Pancreas (tissue), 10 donors: Measurements from ENCODE around the gene IL5RA. TPM values are rescaled to one million over a fixed set of nuclear protein-coding genes. Genes with fewer than 3 reads are reported as not detected.
A peak's percentile ranks its signal among the peaks of the same experiment; 100 is the strongest.

Experiments
- ATAC-seq, 4 donors: fragments of 200-7000 bp; cut with Tn5 transposase; one replicate each; pipeline versions ENCODE4 v1.8.0 to v1.9.1; 2020; ENCODE audit warnings: mild to moderate bottlenecking in 4 of 4, moderate library complexity in 4 of 4
- DNase-seq, 6 donors: peaks; one replicate each; pipeline ENCODE4 v3.0.0-alpha.2; 2020
- FAIRE-seq: peaks from 2 replicates; lab custom pipeline; 2012; peaks lifted over from hg19 to GRCh38; lab: Jason Lieb, UNC
- H3K27ac ChIP-seq, 4 donors: fragments of 200-600 bp; sonication (generic); 1 replicate in 3 of 4; 2 replicates in 1 of 4; pipeline versions ENCODE4 v1.5.0 to v1.8.0; 2020
- H3K27me3 ChIP-seq, 4 donors: fragments of 200-600 bp; one replicate each; pipeline ENCODE4 v1.8.0; 2021
- H3K36me3 ChIP-seq, 3 donors: fragments of 200-600 bp; sonication (generic) in 1 of 3; one replicate each; pipeline versions ENCODE4 v1.5.0 to v1.8.0; 2020 to 2021
- H3K4me1 ChIP-seq, 3 donors: fragments of 200-600 bp; one replicate each; pipeline ENCODE4 v1.8.0; 2021
- H3K4me3 ChIP-seq, 4 donors: fragments of 200-600 bp; sonication (generic) in 2 of 4; one replicate each; pipeline versions ENCODE4 v1.5.0 to v1.8.0; 2020 to 2021
- H3K9me3 ChIP-seq, 4 donors: fragments of 200-600 bp; one replicate each; pipeline ENCODE4 v1.8.0; 2021
- CTCF ChIP-seq, 4 donors: fragments of 200-600 bp; sonication (generic) in 3 of 4; IDR thresholded peaks; one replicate each; pipeline versions ENCODE4 v1.5.0 to v1.8.0; 2021; ENCODE audit warnings: antibody characterized with exemption in 4 of 4
- WGBS, 2 donors: extraction: QIAGEN DNeasy Blood & Tissue Kit; methylation state at CpG; one replicate each; pipeline ENCODE4 v1.1.7; 2013; 5-methylcytosine and 5-hydroxymethylcytosine counted together
- intact Hi-C, 3 donors: fragments of 100-400 bp; cut with DNase I; formaldehyde crosslinking; loops; one replicate each; pipeline versions ENCODE4 v1.11.1 to v1.14.2; 2022
- polyA plus RNA-seq, 2 donors: library from polyadenylated mRNA; stranded (reverse); fragments of 200-250 nt; gene quantifications; one replicate each; pipeline ENCODE4 v1.2.3, GENCODE V29; 2013
- total RNA-seq, 6 donors: library from RNA; stranded (reverse); fragmentation: NEBNext Ultra II Directional in 4 of 6; extraction: Animal tissue kit (Norgen Biotek cat#: 25700) in 4 of 6; gene quantifications; one replicate each; pipeline versions ENCODE4 v1.2.1 to v1.2.4, GENCODE V29; 2021 to 2023
- donor health status: healthy with polysubstance abuse.
- donor health status: DM: no; HTN: no; CAD: no; lungs with moderate emphysema.
- donor health status: DM: no; HTN: no; CAD: no.
- donor health status: control.
- donor health status: control.
- donor health status: Bipolar disorder and iron deficiency.
- donor health status: DM: yes; HTN: yes; CAD: no.
- donor health status: DM: no; HTN: no; CAD: no.
- donor health status: DM: no; HTN: no; CAD: no.
- donor health status: DM: yes; HTN: yes; CAD: no.

Gene IL5RA
- total and polyA plus RNA-seq, 8 donors = 0.04 to 0.35 (median 0.14) TPM; not detected in 3

- FAIRE-seq (no peak), ATAC-seq (no peak), DNase-seq (no peak)
- TF ChIP-seq CTCF (IDR thresholded peaks at IDR 0.05) = no peak
- H3K27me3 ChIP-seq = no peaks in the 10 kb centered on the region
- no peaks in the 10 kb centered on the region for H3K4me1 ChIP-seq
- no peak overlapping the region for H3K27ac ChIP-seq
- intact Hi-C loops = no loop called here
- no peaks in the 10 kb centered on the region for H3K9me3 ChIP-seq
- no peak overlapping the region for H3K4me3 ChIP-seq
- WGBS, 2 donors = 60 to 74% methylated on average over 4 of the region's 4 CpGs
- H3K36me3 ChIP-seq = no peaks in the 10 kb centered on the region
Observed at GRCh38 chr3:3119393-3119851, 9.2 kb upstream of the IL5RA start.

GRCh38 chr3:3117651-3118050 is 7.5 kb upstream of the IL5RA start:
- H3K36me3 ChIP-seq = no peaks in the 10 kb centered on the region
- no peaks in the 10 kb centered on the region for H3K9me3 ChIP-seq
- DNase-seq = no peak
- TF ChIP-seq CTCF (IDR thresholded peaks at IDR 0.05) = no peak
- FAIRE-seq = no peak
- no peaks in the 10 kb centered on the region for H3K27me3 ChIP-seq
- no peak for ATAC-seq
- no peak overlapping the region for H3K4me3 ChIP-seq
- intact Hi-C loops = no loop called here
- H3K4me1 ChIP-seq = no peaks in the 10 kb centered on the region
- H3K27ac ChIP-seq = no peak overlapping the region
- 49 to 56% methylated on average over 2 of the region's 2 CpGs for WGBS, 2 donors

GRCh38 chr3:3113042-3113709 is 3.0 kb upstream of the IL5RA start:
- no peaks in the 10 kb centered on the region for H3K36me3 ChIP-seq
- H3K4me1 ChIP-seq = no peaks in the 10 kb centered on the region
- FAIRE-seq (no peak), ATAC-seq (no peak), DNase-seq (no peak)
- no peaks in the 10 kb centered on the region for H3K9me3 ChIP-seq
- H3K27me3 ChIP-seq = no peaks in the 10 kb centered on the region
- H3K27ac ChIP-seq = no peak overlapping the region
- no peak for TF ChIP-seq CTCF (IDR thresholded peaks at IDR 0.05)
- WGBS, 2 donors = 38 to 40% methylated on average over 4 of the region's 4 CpGs
- no peak overlapping the region for H3K4me3 ChIP-seq
- intact Hi-C loops = no loop called here

GRCh38 chr3:3110749-3111361 is 681 bp upstream of the IL5RA start:
- Histone ChIP-seq H3K4me3 (no peak overlapping the region), H3K36me3 (no peaks in the 10 kb centered on the region), H3K9me3 (no peaks in the 10 kb centered on the region), H3K27ac (no peak overlapping the region), H3K27me3 (no peaks in the 10 kb centered on the region), H3K4me1 (no peaks in the 10 kb centered on the region)
- DNase-seq = no peak
- FAIRE-seq = no peak
- peak in 3 of 4 donors; percentile 35 to 70 (median 43) for ATAC-seq
- intact Hi-C loops = no loop called here
- WGBS, 2 donors = 33% methylated on average over 7 of the region's 7 CpGs
- no peak for TF ChIP-seq CTCF (IDR thresholded peaks at IDR 0.05)
